ENCODE measurements around the gene ERN1.

The ERN1 gene

GRCh38 chr17:64054304-64054703, 75.6 kb downstream of the ERN1 start:
- no peaks in the 10 kb centered on the region for H3K9me3 ChIP-seq (ENCODE audit: insufficient read depth, low read depth, low read length)
- no peak for TF ChIP-seq CTCF (conservative IDR thresholded peaks at IDR 0.05; ENCODE audit: low read length)
- no peak for TF ChIP-seq EZH2phosphoT487 (IDR thresholded peaks at IDR 0.05; ENCODE audit: borderline replicate concordance)
- H3K4me2 ChIP-seq (ENCODE audit: low read depth, low read length, poor library complexity, severe bottlenecking), result no peak overlapping the region
- H2AFZ ChIP-seq (ENCODE audit: low read length), result no peak overlapping the region
- no peaks in the 10 kb centered on the region for H3K79me2 ChIP-seq (ENCODE audit: insufficient read depth, low read length)
- no peak overlapping the region for H3K4me3 ChIP-seq (ENCODE audit: low read length, poor library complexity, severe bottlenecking)
- H3K36me3 ChIP-seq (ENCODE audit: insufficient read depth, low read length), result no peaks in the 10 kb centered on the region
- H3K9me2 ChIP-seq (replicated peaks; ENCODE audit: low read depth, low read length), result no peaks in the 10 kb centered on the region
- H3K27me3 ChIP-seq (ENCODE audit: insufficient read depth, low read length, poor library complexity, severe bottlenecking), result no peaks in the 10 kb centered on the region
- no peak overlapping the region for H3K9ac ChIP-seq (ENCODE audit: low read depth, low read length, poor library complexity, severe bottlenecking)
- no peaks in the 10 kb centered on the region for H3K4me1 ChIP-seq (ENCODE audit: insufficient read depth, low read length, poor library complexity, severe bottlenecking)
- H4K20me1 ChIP-seq (ENCODE audit: insufficient read depth, low read length, poor library complexity, severe bottlenecking), result no peaks in the 10 kb centered on the region
- H3F3A ChIP-seq (ENCODE audit: low read depth), result no peaks in the 10 kb centered on the region

GRCh38 chr17:64053101-64053500, 76.8 kb downstream of the ERN1 start:
- Histone ChIP-seq H3K36me3 (ENCODE audit: insufficient read depth, low read length) (no peaks in the 10 kb centered on the region), H4K20me1 (ENCODE audit: insufficient read depth, low read length, poor library complexity, severe bottlenecking) (no peaks in the 10 kb centered on the region)

GRCh38 chr17:64051153-64051552, 78.8 kb downstream of the ERN1 start:
- Histone ChIP-seq H3K4me1 (ENCODE audit: insufficient read depth, low read length, poor library complexity, severe bottlenecking) (no peaks in the 10 kb centered on the region), H3K27me3 (ENCODE audit: insufficient read depth, low read length, poor library complexity, severe bottlenecking) (no peaks in the 10 kb centered on the region), H3K4me3 (ENCODE audit: low read length, poor library complexity, severe bottlenecking) (no peak overlapping the region), H3K9me2 (replicated peaks; ENCODE audit: low read depth, low read length) (no peaks in the 10 kb centered on the region), H3K9ac (ENCODE audit: low read depth, low read length, poor library complexity, severe bottlenecking) (no peak overlapping the region), H3K36me3 (ENCODE audit: insufficient read depth, low read length) (no peaks in the 10 kb centered on the region), H3K9me3 (ENCODE audit: insufficient read depth, low read depth, low read length) (no peaks in the 10 kb centered on the region), H4K20me1 (ENCODE audit: insufficient read depth, low read length, poor library complexity, severe bottlenecking) (no peaks in the 10 kb centered on the region), H3K79me2 (ENCODE audit: insufficient read depth, low read length) (no peaks in the 10 kb centered on the region), H3K4me2 (ENCODE audit: low read depth, low read length, poor library complexity, severe bottlenecking) (no peak overlapping the region), H2AFZ (ENCODE audit: low read length) (no peak overlapping the region), H3F3A (ENCODE audit: low read depth) (no peaks in the 10 kb centered on the region)
- TF ChIP-seq EZH2phosphoT487 (IDR thresholded peaks at IDR 0.05; ENCODE audit: borderline replicate concordance) (no peak), CTCF (conservative IDR thresholded peaks at IDR 0.05; ENCODE audit: low read length) (no peak)

More at GRCh38 chr17:64053101-64053500, 76.8 kb downstream of the ERN1 start:
- Histone ChIP-seq H3K9me2 (replicated peaks; ENCODE audit: low read depth, low read length) (no peaks in the 10 kb centered on the region), H3K9ac (ENCODE audit: low read depth, low read length, poor library complexity, severe bottlenecking) (no peak overlapping the region), H3F3A (ENCODE audit: low read depth) (no peaks in the 10 kb centered on the region), H3K27me3 (ENCODE audit: insufficient read depth, low read length, poor library complexity, severe bottlenecking) (no peaks in the 10 kb centered on the region), H2AFZ (ENCODE audit: low read length) (no peak overlapping the region), H3K4me2 (ENCODE audit: low read depth, low read length, poor library complexity, severe bottlenecking) (no peak overlapping the region), H3K9me3 (ENCODE audit: insufficient read depth, low read depth, low read length) (no peaks in the 10 kb centered on the region), H3K4me3 (ENCODE audit: low read length, poor library complexity, severe bottlenecking) (no peak overlapping the region), H3K79me2 (ENCODE audit: insufficient read depth, low read length) (no peaks in the 10 kb centered on the region), H3K4me1 (ENCODE audit: insufficient read depth, low read length, poor library complexity, severe bottlenecking) (no peaks in the 10 kb centered on the region)
- no peak for TF ChIP-seq EZH2phosphoT487 (IDR thresholded peaks at IDR 0.05; ENCODE audit: borderline replicate concordance)
- no peak for TF ChIP-seq CTCF (conservative IDR thresholded peaks at IDR 0.05; ENCODE audit: low read length)
